ENCODE results near the gene TMEM116.
"Not testable (repeated sequence)": the region's sequence is repeated elsewhere in the genome, so short reads cannot be mapped to it uniquely, and the experiment has no call there.

Gene TMEM116

GRCh38 chr12:112009596-112009995 lies 3.4 kb downstream of the TMEM116 start:
- DNase-seq (ENCODE audit: low spot score): not testable (repeated sequence)

DNA sequence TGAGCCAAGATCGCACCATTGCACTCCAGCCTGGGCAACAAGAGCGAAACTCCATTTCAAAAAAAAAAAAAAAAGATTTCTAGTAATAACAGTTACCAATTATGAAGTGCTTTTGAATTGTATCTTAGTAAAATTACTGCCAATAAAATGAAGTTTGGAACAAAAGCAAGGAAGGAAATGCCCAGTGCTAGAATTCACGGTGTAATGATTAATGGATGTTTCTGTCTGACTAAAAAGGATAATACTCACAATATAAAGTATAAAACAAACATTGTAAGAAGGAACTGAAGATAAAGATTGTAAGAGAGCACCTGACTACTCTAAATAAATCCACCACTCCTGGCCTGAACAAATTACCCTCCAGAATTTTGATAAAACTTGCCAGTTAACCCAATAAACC lies 4.0 kb downstream of the TMEM116 start:
- no peak for DNase-seq (ENCODE audit: low spot score)

GRCh38 chr12:112007945-112008344 lies 5.0 kb downstream of the TMEM116 start:
- no peak for DNase-seq (ENCODE audit: low spot score)

DNA sequence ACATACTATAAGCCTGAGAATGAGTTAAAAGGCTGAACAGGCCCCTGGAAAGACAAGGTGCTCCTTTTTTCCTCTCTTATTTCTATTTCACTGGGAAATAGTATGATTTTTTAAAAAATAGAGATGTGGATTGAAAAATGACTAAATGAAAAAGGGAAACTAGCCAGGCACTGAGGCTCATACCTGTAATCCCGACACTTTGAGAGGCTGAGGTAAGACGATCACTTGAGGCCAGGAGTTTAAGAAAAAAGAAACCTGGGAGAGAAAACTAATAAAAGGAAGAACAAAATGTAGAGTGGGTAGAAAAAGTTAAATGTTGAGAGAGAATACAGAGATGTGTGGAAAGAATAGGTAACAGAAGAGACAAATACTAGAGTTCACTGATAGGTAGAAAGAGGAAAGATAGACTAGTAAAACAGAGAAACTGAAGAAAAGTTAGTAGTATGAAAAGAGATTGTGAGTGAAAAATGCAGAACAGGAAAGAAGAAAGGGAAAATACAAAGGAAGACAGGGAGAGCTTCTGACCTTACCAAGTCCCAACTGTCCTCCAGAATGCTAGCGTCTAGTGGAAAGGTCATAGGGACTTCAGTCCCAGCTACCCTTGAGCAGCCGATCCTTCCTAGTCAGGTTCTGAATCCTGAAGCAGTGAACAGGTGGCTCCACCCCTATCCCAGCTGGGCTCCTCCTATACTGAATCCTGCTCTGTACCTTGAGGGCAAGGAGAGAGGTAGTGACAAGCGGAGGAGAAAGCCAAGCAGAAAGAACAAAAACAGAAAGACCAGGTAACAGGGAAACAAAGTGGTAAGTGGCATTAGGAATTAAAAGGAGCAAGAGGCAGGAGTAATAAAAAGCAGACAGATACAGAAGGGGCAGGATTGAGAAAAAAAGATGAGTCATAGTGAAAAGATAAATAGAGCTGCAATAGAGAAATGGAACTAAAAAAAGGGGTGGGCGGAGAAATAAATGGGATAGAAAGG lies 7.3 kb downstream of the TMEM116 start:
- DNase-seq (ENCODE audit: low spot score): peak; percentile 18

DNA sequence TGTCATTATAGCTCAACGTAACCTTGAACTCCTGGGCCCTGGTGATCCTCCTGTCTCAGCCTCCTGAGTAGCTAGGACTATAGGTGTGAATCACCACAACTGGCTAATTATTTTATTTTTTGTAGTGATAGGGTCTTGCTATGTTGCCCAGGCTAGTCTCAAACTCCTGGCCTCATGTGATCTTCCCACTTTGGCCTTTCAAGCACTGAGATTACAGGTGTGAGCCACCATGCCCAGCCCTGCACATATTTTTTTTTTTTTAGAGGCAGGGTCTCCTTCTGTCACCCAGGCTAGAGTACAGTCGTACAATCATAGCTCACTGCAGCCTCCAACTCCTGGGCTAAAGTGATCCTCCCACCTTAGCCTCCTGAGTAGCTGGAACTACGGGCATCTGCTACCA lies 8.9 kb downstream of the TMEM116 start:
- DNase-seq (ENCODE audit: low spot score): no peak

DNA sequence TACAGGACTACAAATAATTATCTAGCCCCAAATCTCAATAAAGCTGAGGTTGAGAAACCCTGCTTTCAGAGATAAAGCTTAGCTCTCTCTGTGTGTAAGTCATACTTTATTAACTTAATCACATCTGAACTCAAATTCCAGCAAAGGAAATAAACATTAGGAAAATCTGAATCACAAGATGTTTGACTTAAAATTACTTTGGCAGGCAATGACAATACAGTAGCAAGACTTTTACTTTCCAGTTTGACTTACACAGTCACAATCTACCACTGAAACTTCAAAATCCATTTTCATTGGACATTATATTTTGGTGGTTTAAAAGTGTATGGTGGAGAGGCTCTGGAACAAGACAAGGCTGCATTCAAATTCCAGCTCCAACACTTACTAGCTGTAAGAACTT lies 11.4 kb downstream of the TMEM116 start:
- DNase-seq (ENCODE audit: low spot score): no peak

DNA sequence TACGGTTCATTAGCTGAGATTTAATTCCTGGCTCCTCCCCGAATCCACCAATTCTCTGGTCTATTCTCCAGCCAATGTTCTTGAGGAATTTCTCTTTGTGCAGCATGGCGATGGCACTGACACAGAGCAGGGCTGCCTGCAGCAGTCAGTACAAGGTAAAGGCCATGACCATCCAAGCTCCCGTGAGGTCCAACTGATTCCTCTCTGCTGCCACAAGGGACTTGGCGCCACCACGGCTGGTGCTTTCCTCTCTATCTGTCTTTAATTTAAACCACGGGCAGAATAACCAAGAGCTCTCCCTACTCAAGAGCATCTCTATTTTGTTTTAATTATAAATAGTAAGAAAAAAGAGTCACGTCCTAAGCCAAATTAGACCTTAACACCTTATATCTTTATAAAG lies 12.1 kb downstream of the TMEM116 start:
- no peak for DNase-seq (ENCODE audit: low spot score)

GRCh38 chr12:111999129-111999528 lies 13.8 kb downstream of the TMEM116 start:
- not testable (repeated sequence) for DNase-seq (ENCODE audit: low spot score)

DNA sequence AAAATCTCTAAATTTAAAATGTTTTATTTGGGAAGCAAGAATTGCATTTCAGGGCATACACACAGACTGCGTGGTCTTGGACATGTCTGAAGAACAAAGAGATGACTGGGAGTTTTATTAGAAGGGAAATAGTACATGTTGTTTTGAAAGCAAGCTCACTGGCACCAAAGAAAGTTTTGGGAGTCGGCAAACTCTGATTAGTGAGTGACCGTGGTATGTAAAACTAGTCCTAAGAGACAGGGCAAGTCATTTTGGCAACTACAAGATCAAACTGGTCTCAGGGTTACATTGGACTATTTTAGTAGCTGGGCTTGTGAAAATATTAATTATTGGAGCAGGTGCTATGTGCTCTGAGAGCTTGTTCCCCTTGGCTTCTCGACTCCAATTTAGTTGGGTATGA lies 14.9 kb downstream of the TMEM116 start:
- DNase-seq (ENCODE audit: low spot score): no peak

- no peak for DNase-seq (ENCODE audit: low spot score)
Observed at GRCh38 chr12:111997300-111997699, 15.7 kb downstream of the TMEM116 start.

GRCh38 chr12:111995782-111996480 lies 17.0 kb downstream of the TMEM116 start:
- no peak for DNase-seq (ENCODE audit: low spot score)

DNA sequence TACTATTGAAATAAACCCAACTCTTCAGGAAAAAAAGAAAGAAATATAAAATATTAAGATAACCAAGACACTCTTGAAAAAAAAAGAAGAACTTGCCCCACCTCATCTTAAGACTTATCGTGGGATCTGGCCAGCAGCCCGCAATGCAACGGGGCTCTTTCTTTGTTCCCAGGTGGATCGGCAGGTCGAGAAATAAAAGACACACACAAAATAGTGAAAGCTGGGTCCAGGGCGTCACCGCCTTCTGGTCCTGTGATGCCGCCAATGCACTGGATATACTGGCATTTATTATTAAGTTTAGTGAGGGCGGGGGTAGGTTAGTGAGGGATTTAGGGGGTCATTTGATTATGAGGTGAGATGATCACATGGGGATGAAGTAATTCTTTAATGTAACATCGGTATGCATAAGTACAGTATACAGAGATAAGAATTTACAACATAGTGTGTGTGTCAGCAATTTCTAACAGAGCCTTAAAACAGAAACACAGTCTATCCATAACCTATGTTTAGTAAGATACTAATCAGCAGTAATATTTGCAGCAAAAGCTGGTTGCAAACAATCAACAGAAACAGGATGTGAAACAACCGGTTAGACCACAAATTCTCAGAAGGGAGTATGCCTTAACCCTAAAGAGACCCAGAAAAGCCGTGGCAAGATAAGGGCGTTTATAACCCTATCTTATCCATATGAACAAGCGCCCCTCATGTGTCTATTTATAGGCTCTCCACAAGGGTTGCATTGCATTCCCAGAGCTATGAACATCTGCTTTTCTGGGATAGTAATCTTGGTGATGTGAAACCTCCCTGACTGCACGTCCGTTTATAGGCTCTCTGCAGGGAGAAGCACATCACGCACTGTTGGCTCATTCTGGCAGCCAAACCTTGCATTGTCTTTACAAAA lies 18.5 kb downstream of the TMEM116 start:
- not testable (repeated sequence) for DNase-seq (ENCODE audit: low spot score)

- DNase-seq (ENCODE audit: low spot score): no peak
Observed at GRCh38 chr12:111993292-111994150, 19.4 kb downstream of the TMEM116 start.

GRCh38 chr12:111992464-111992863 lies 20.5 kb downstream of the TMEM116 start:
- no peak for DNase-seq (ENCODE audit: low spot score)

- DNase-seq (ENCODE audit: low spot score): peak; percentile 17
Observed at GRCh38 chr12:111991946-111992345, 21.0 kb downstream of the TMEM116 start.

GRCh38 chr12:111991535-111991934 lies 21.4 kb downstream of the TMEM116 start:
- DNase-seq (ENCODE audit: low spot score): no peak

DNA sequence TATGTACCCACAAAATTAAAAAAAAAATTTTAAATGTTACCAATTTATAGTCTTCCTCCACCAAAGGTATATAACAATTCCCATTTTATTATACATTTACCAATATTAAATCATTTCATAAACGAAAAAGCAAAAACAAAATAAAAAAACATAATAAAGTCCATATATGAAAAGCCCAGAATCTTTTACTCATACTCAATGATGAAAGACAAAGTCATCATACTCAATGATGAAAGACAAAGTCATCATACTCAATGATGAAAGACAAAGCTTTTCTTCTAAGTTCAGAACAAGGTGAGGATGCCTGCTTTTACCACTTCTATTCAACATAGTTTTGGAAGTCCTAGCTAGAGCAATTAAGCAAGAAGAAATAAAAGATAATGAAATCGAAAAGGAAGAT lies 28.1 kb downstream of the TMEM116 start:
- no peak for DNase-seq (ENCODE audit: low spot score)

DNA sequence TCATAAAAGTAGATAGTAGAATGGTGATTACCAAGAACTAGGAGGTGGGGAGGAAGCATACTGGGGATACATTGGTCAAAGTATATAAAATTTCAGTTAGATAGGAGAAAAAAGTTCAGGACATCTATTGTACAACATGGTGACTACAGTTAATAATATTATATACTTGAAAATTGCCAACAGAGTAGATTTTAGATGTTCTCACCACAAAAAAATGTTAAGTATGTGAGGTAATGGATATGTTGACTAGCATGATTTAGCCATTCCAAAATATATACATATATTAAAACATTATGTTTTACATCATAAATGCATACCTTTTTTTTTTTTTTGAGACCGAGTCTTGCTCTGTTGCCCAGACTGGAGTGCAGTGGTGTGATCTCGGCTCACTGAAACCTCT lies 31.0 kb downstream of the TMEM116 start:
- DNase-seq (ENCODE audit: low spot score): no peak

- DNase-seq (ENCODE audit: low spot score): no peak
Observed at GRCh38 chr12:111980598-111980997, 32.4 kb downstream of the TMEM116 start.

GRCh38 chr12:111978545-111978944 lies 34.4 kb downstream of the TMEM116 start:
- no peak for DNase-seq (ENCODE audit: low spot score)

GRCh38 chr12:111976860-111977259 lies 36.1 kb downstream of the TMEM116 start:
- DNase-seq (ENCODE audit: low spot score): no peak

Measured in AG20443 (cell line).